Measurements from ENCODE around the gene IRF2.

DNA sequence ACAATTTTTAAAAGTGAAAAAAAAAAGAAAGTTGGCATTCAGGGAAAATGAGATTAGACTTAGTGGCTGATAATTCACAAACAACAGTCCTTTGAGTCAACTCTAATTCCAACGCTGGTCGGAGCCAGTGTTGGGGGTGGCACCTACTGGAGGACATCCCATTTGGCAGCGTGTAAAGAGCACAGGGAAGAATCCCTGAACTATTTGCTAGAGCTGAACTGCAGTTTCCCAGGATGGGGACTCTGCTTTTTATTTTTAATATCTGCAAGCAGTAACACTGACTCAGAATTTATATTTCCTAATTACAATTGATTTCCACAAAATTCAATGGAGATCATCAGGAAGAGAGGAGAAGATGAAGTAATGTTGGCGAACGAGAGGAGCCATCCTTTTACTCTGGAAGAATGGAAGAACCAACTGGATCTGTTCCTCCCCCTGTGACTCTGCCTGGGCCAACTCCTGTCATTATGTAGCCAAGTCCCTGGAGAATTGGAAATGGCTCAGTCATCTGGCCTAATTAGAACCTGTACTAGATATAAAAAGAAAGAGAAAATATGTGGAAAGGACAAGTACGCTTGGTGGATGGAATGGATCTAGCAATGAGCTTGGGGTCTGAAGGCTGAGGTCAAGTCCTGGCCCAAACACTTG lies 76.7 kb downstream of the IRF2 start:
- TF ChIP-seq EZH2 (IDR thresholded peaks at IDR 0.05), result no peak
- TF ChIP-seq POLR2AphosphoS5 (IDR thresholded peaks at IDR 0.05; ENCODE audit: borderline replicate concordance, low read depth, low read length), result no peak
- TF ChIP-seq FOXP2 (optimal IDR thresholded peaks at IDR 0.05; ENCODE audit: control extremely low read depth, extremely low read length, insufficient read depth), result no peak

All from SK-N-MC (cell line).